Keratinocyte (primary cell): Measurements from ENCODE around the gene ELF2.

Experiments used
- CTCF ChIP-seq, 3 experiments: IDR thresholded peaks in 1 of 3; conservative IDR thresholded peaks in 1 of 3; optimal IDR thresholded peaks in 1 of 3; 2 replicates in 2 of 3; 3 replicates in 1 of 3; pipeline versions ENCODE3 to v1.5.1; 2011; ENCODE audit warnings: low read length in 3 of 3, mild to moderate bottlenecking in 3 of 3, moderate library complexity in 2 of 3, control low read depth in 1 of 3, inconsistent platforms in 1 of 3; ENCODE audit not compliant: insufficient read depth in 2 of 3; ENCODE audit errors: extremely low read depth in 1 of 3
- EZH2 ChIP-seq: IDR thresholded peaks from one replicate; pipeline ENCODE4 v1.6.1; 2012; ENCODE audit warnings: inconsistent platforms, mild to moderate bottlenecking, low read length, moderate library complexity

- TF ChIP-seq CTCF (optimal IDR thresholded peaks at IDR 0.05 in 1 of 3, IDR thresholded peaks at IDR 0.05 in 1 of 3, conservative IDR thresholded peaks at IDR 0.05 in 1 of 3; ENCODE audit: extremely low read depth in 1 of 3, insufficient read depth in 2 of 3, low read length in 3 of 3) (no peak), EZH2 (no peak)
Observed at GRCh38 chr4:139054791-139055505, 122.1 kb downstream of the ELF2 start.
